HG02852 (cell line): Measurements from ENCODE around the gene OR52E6.

Experiments used
- ATAC-seq: cut with Tn5 transposase; IDR thresholded peaks from one replicate; pipeline ENCODE4 v1.9.1; 2021; ENCODE audit warnings: mild to moderate bottlenecking, moderate library complexity; ENCODE audit not compliant: unreplicated experiment

OR52E6 gene

GRCh38 chr11:5807580-5807979, 34.1 kb downstream of the OR52E6 start:
- ATAC-seq = no peak

GRCh38 chr11:5803982-5804381, 37.7 kb downstream of the OR52E6 start:
- ATAC-seq = no peak

- ATAC-seq = no peak
These were observed 45.2 kb downstream of the OR52E6 start for GRCh38 chr11:5796541-5796940.

GRCh38 chr11:5791165-5791564, 50.5 kb downstream of the OR52E6 start, which contains the start of gene OR52N1:
OR52N1 (minus strand) TSS chr11:5791265; CDS start chr11:5788816, 2,449 bp downstream.
- no peak for ATAC-seq
